GM13976 (cell line): ENCODE measurements around the gene YEATS2.

Experiments
- DNase-seq: peaks from one replicate; pipeline ENCODE4 v3.0.0; 2012; ENCODE audit warnings: low spot score
- CTCF ChIP-seq: IDR thresholded peaks from 2 replicates; pipeline ENCODE4 v1.5.1; 2012; ENCODE audit warnings: borderline replicate concordance, mild to moderate bottlenecking; ENCODE audit not compliant: insufficient read depth; ENCODE audit errors: extremely low read depth, missing control alignments, control extremely low read depth
- in situ Hi-C: fragments of 300-500 bp; cut with MboI; formaldehyde crosslinking; loops from one replicate; pipeline ENCODE4 v1.12.0; 2022; ENCODE audit warnings: low sequenced_read_pairs, mixed read lengths, inconsistent platforms; ENCODE audit not compliant: unreplicated experiment

YEATS2 gene

DNA sequence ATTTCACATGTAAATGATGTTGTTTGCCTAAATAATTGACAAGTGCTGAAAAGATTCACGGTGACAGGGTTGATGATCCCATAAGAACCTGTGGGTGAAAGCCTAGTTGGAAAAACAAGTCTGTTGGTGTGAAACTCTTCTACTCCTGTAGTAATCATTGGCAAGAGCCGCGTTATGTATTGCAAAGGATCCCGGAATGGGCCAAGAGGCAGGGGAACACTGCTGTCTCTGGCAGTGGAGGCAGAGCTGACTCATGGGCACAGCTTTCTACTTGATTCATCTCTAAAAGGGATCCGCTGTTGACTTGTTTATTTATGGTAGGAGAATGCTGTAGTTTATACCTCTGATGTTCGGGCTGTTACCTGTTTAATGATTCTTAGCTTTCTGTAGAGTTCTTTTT is 64.7 kb downstream of the YEATS2 start:
- in situ Hi-C loops, result loop anchor here (10.0 kb wide), 1 partner anchor 298 kb away; no protein-coding TSS in a partner anchor
- TF ChIP-seq CTCF, result no peak
- DNase-seq, result no peak

- in situ Hi-C loops, result loop anchor here (10.0 kb wide), 1 partner anchor 300 kb away; no protein-coding TSS in a partner anchor
- TF ChIP-seq CTCF, result no peak
- no peak for DNase-seq
Observed at GRCh38 chr3:183764847-183765731, 67.5 kb downstream of the YEATS2 start.

- TF ChIP-seq CTCF, result no peak
- DNase-seq, result no peak
- in situ Hi-C loops, result loop anchor here (10.0 kb wide), 1 partner anchor 301 kb away; no protein-coding TSS in a partner anchor
Observed at GRCh38 chr3:183766107-183766506, 68.5 kb downstream of the YEATS2 start.

GRCh38 chr3:183766745-183767606 is 69.4 kb downstream of the YEATS2 start:
- in situ Hi-C loops, result loop anchor here (10.0 kb wide), 1 partner anchor 302 kb away; no protein-coding TSS in a partner anchor
- DNase-seq, result peak; percentile 71
- TF ChIP-seq CTCF, result peak; percentile 64

DNA sequence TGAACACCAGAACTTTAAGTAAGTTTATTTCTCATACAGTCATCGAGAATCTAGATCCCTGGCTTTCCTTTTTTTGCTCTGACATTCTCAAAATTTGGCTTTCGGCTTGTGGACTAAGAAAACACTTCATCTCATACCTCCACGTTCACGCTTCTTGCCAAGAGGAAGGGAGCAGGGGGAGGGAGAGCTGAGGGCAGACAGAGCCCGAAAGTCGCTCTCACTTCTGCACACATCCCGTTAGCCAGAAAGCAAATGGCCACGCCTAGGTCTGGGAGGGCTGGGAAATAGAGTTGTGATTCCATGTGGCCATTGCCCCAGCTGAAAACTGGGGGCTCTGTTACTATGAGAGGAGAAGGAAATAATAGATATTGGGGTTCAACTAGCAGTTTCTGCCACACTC is 70.5 kb downstream of the YEATS2 start:
- in situ Hi-C loops, result loop anchor here (10.0 kb wide), 1 partner anchor 303 kb away; no protein-coding TSS in a partner anchor
- TF ChIP-seq CTCF, result no peak
- no peak for DNase-seq

GRCh38 chr3:183769453-183769852 is 71.9 kb downstream of the YEATS2 start:
- no peak for TF ChIP-seq CTCF
- no peak for DNase-seq
- in situ Hi-C loops, result loop anchor here (10.0 kb wide), 1 partner anchor 305 kb away; no protein-coding TSS in a partner anchor
